Measurements from ENCODE around the gene ABCB6. TPM values are rescaled to one million over a fixed set of nuclear protein-coding genes. Genes with fewer than 3 reads are reported as not detected.

ABCB6 gene
- total RNA-seq, 2 experiments from 2014 or later, result 6.4 to 10.2 TPM

- peak overlapping the region; percentile 56; the same call in 1 of the 2 replicates for H3K4me2 ChIP-seq (ENCODE audit: low read length)
- no peaks in the 10 kb centered on the region for H4K20me1 ChIP-seq (ENCODE audit: insufficient read depth, low read length)
- ChIA-PET CTCF (ENCODE audit: unreplicated experiment) (interaction anchor here (0.6 kb wide), 1 partner anchor 77 kb away, joined by 3 read pairs; no protein-coding TSS in a partner anchor), POLR2A (no interaction called here)
- no peak for DNase-seq (ENCODE audit: low spot score)
- no peak overlapping the region for H3K4me3 ChIP-seq (ENCODE audit: low read depth, low read length, poor library complexity, severe bottlenecking)
- H3K36me3 ChIP-seq (ENCODE audit: insufficient read depth, low read length), result peaks cover 38% of the 10 kb centered on the region; the same call in 1 of the 2 replicates
- BruUV-seq (replicated peaks), result no TSS peak
- H2AFZ ChIP-seq (ENCODE audit: low read length), result no peak overlapping the region
- no peaks in the 10 kb centered on the region for H3K9me3 ChIP-seq (ENCODE audit: low read length)
- H3K27ac ChIP-seq (ENCODE audit: low read depth, low read length, poor library complexity, severe bottlenecking), result no peak overlapping the region
- H3K79me2 ChIP-seq (ENCODE audit: insufficient read depth, low read depth, low read length), result no peaks in the 10 kb centered on the region
- intact Hi-C loops (cut with micrococcal nuclease; ENCODE audit: unreplicated experiment), result no loop called here
- no peak for TF ChIP-seq EZH2phosphoT487 (IDR thresholded peaks at IDR 0.05; ENCODE audit: borderline replicate concordance, low read depth, low read length)
- no peak for TF ChIP-seq CTCF (conservative IDR thresholded peaks at IDR 0.05; ENCODE audit: low read length)
- H3K9me2 ChIP-seq (ENCODE audit: insufficient read depth, low read length), result no peaks in the 10 kb centered on the region
- H3K4me1 ChIP-seq (ENCODE audit: insufficient read depth, low read length, poor library complexity, severe bottlenecking), result peaks cover 10% of the 10 kb centered on the region
Measured at GRCh38 chr2:219218217-219218731, 484 bp downstream of the ABCB6 start.

DNA sequence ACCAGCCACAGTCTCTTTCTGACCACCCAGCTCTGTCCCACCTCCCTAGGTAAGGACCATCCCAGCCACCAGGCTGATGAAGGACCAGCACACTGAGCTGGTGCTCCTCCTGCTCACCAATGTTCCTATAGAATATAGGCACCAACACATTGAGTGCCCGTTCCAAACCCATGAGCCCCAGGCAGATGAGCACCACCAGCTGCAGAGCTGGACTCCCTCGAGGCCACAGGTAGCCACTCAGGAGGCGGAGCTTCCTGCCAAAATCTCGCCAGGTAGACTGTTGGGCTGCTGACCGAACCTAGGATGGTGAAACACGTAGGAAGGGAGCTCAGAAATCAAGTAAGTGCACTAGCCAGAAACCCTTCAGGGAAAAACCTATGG is 2.2 kb downstream of the ABCB6 start:
- Histone ChIP-seq H3K4me2 (ENCODE audit: low read length) (no peak overlapping the region), H3K9me3 (ENCODE audit: low read length) (no peaks in the 10 kb centered on the region), H3K27ac (ENCODE audit: low read depth, low read length, poor library complexity, severe bottlenecking) (no peak overlapping the region), H3K4me1 (ENCODE audit: insufficient read depth, low read length, poor library complexity, severe bottlenecking) (peaks cover 10% of the 10 kb centered on the region), H3K36me3 (ENCODE audit: insufficient read depth, low read length) (peaks cover 28% of the 10 kb centered on the region), H3K4me3 (ENCODE audit: low read depth, low read length, poor library complexity, severe bottlenecking) (no peak overlapping the region), H2AFZ (ENCODE audit: low read length) (no peak overlapping the region), H3K9me2 (ENCODE audit: insufficient read depth, low read length) (no peaks in the 10 kb centered on the region), H4K20me1 (ENCODE audit: insufficient read depth, low read length) (no peaks in the 10 kb centered on the region), H3K79me2 (ENCODE audit: insufficient read depth, low read depth, low read length) (no peaks in the 10 kb centered on the region)
- ChIA-PET POLR2A (interaction anchor here (0.5 to 2.1 kb wide), 3 partner anchors 13 to 129 kb away, joined by 3 to 8 read pairs (median 3); partner anchors contain the start of genes ANKZF1 and ATG9A), CTCF (ENCODE audit: unreplicated experiment) (no interaction called here)
- TF ChIP-seq EZH2phosphoT487 (IDR thresholded peaks at IDR 0.05; ENCODE audit: borderline replicate concordance, low read depth, low read length) (no peak), CTCF (conservative IDR thresholded peaks at IDR 0.05; ENCODE audit: low read length) (no peak)
- no TSS peak for BruUV-seq (replicated peaks)
- no peak for DNase-seq (ENCODE audit: low spot score)
- intact Hi-C loops (cut with micrococcal nuclease; ENCODE audit: unreplicated experiment), result no loop called here

DNA sequence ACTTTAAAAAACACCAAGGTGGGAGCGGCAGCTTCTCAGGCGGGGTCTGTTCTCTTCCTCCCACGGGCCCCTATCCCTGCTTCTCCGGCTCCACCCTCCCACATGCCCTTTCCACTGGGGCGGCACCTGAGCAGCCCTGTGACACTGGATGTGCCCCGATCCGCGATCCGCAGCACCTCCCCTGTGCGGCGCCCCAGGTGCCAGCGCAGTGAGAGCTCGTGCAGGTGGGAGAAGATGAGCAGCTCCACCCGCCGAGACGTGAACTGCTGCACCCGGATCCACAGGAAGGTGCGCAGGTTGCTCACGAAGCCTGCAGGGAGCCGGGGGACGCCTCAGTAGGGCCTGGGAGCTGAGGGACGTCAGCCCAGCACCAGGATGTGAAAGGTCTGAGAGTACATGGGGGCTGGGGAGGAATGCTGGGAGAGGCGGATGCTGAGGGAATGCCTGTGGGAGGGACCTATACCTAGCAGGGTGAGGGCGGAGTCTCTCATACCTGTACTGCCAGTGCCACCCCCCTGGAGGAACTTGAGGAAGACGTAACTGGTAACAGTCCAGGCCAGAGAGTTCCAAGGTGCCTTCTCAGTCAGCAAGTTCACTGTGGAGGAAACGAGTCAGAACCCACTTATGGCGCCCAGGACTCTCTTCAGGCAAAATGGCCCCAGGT is 2.8 kb downstream of the ABCB6 start:
- Histone ChIP-seq H4K20me1 (ENCODE audit: insufficient read depth, low read length) (no peaks in the 10 kb centered on the region), H3K79me2 (ENCODE audit: insufficient read depth, low read depth, low read length) (no peaks in the 10 kb centered on the region), H3K9me3 (ENCODE audit: low read length) (no peaks in the 10 kb centered on the region), H3K36me3 (ENCODE audit: insufficient read depth, low read length) (peaks cover 27% of the 10 kb centered on the region), H3K27ac (ENCODE audit: low read depth, low read length, poor library complexity, severe bottlenecking) (no peak overlapping the region), H3K9me2 (ENCODE audit: insufficient read depth, low read length) (no peaks in the 10 kb centered on the region), H3K4me2 (ENCODE audit: low read length) (no peak overlapping the region), H3K4me1 (ENCODE audit: insufficient read depth, low read length, poor library complexity, severe bottlenecking) (peaks cover 10% of the 10 kb centered on the region), H3K4me3 (ENCODE audit: low read depth, low read length, poor library complexity, severe bottlenecking) (no peak overlapping the region), H2AFZ (ENCODE audit: low read length) (no peak overlapping the region)
- ChIA-PET CTCF (ENCODE audit: unreplicated experiment) (no interaction called here), POLR2A (interaction anchor here (0.5 to 2.1 kb wide), 3 partner anchors 14 to 129 kb away, joined by 3 to 8 read pairs (median 3); partner anchors contain the start of genes ANKZF1 and ATG9A)
- BruUV-seq (replicated peaks), result no TSS peak
- no peak for TF ChIP-seq CTCF (conservative IDR thresholded peaks at IDR 0.05; ENCODE audit: low read length)
- TF ChIP-seq EZH2phosphoT487 (IDR thresholded peaks at IDR 0.05; ENCODE audit: borderline replicate concordance, low read depth, low read length), result no peak
- DNase-seq (ENCODE audit: low spot score), result no peak
- intact Hi-C loops (cut with micrococcal nuclease; ENCODE audit: unreplicated experiment), result no loop called here

Measured in OCI-LY7 (cell line).